IMR-90 (cell line): Measurements from ENCODE around the gene ELMOD3. TPM values are rescaled to one million over a fixed set of nuclear protein-coding genes. Genes with fewer than 3 reads are reported as not detected.

Experiments
- ATAC-seq: fragments of 200-7000 bp; cut with Tn5 transposase; 2 replicates; pipeline ENCODE4 v1.9.1; 2020; ENCODE audit warnings: low read depth, mild to moderate bottlenecking, moderate library complexity
- BruUV-seq: library from RNA; stranded (reverse); fragments of 400-500 nt; replicated peaks from 2 replicates; lab custom pipeline; 2021; lab: Mats Ljungman, UMichigan
- CTCF ChIA-PET: fragments of 300-600 bp; formaldehyde crosslinking; extraction: SDS; loops from one replicate; lab custom pipeline; 2021; ENCODE audit warnings: antibody characterized with exemption; lab: Yijun Ruan, JAX
- POLR2A ChIA-PET: fragments of 300-600 bp; sonication (Branson Sonifier 250); formaldehyde crosslinking; loops from one replicate; lab custom pipeline; 2022; ENCODE audit warnings: antibody characterized with exemption; ENCODE audit not compliant: unreplicated experiment; lab: Charles Lee
- DNase-seq: peaks from one replicate; pipeline ENCODE4 v3.0.0; 2013
- H2AFZ ChIP-seq: replicated peaks from 2 replicates; pipeline ENCODE3; 2013; ENCODE audit warnings: low read length, mild to moderate bottlenecking; ENCODE audit not compliant: poor library complexity
- H2AK5ac ChIP-seq: 2 replicates; pipeline ENCODE4 v1.6.1; 2013; ENCODE audit warnings: low read depth, low read length, inconsistent platforms
- H2AK9ac ChIP-seq: replicated peaks from 2 replicates; pipeline ENCODE3; 2013; ENCODE audit warnings: mild to moderate bottlenecking, low read depth, low read length, moderate library complexity; ENCODE audit not compliant: poor library complexity
- H2BK120ac ChIP-seq: 2 replicates; pipeline ENCODE4 v1.6.1; 2013; ENCODE audit warnings: low read depth, low read length, inconsistent platforms
- H2BK15ac ChIP-seq: 3 replicates; pipeline ENCODE4 v1.6.1; 2013; ENCODE audit warnings: low read depth, low read length, inconsistent platforms
- H2BK20ac ChIP-seq: 2 replicates; pipeline ENCODE4 v1.6.1; 2013; ENCODE audit warnings: low read depth, mild to moderate bottlenecking, inconsistent platforms, low read length, moderate library complexity
- H2BK5ac ChIP-seq: 2 replicates; pipeline ENCODE4 v1.6.1; 2013; ENCODE audit warnings: mild to moderate bottlenecking, low read depth, low read length, inconsistent platforms; ENCODE audit not compliant: poor library complexity, severe bottlenecking
- H3K14ac ChIP-seq: replicated peaks from 2 replicates; pipeline ENCODE4 v1.6.1; 2013; ENCODE audit warnings: low read depth, low read length, inconsistent platforms
- H3K18ac ChIP-seq: 2 replicates; pipeline ENCODE4 v1.6.1; 2013; ENCODE audit warnings: low read depth, low read length, control low read depth
- H3K23ac ChIP-seq: 2 replicates; pipeline ENCODE4 v1.6.1; 2013; ENCODE audit warnings: low read depth, low read length, inconsistent platforms
- H3K27ac ChIP-seq: 2 replicates; pipeline ENCODE4 v1.5.1; 2013; ENCODE audit warnings: mild to moderate bottlenecking, control low read depth, low read length; ENCODE audit not compliant: insufficient read depth
- H3K27me3 ChIP-seq: 2 replicates; pipeline ENCODE4 v1.6.1; 2013; ENCODE audit warnings: low read length; ENCODE audit not compliant: control insufficient read depth, insufficient read depth
- H3K36me3 ChIP-seq: 2 replicates; pipeline ENCODE4 v1.6.1; 2013; ENCODE audit warnings: low read length, mixed read lengths; ENCODE audit not compliant: control insufficient read depth, insufficient read depth
- H3K4ac ChIP-seq: 2 replicates; pipeline ENCODE4 v1.6.1; 2013; ENCODE audit warnings: low read depth, low read length, inconsistent platforms
- H3K4me1 ChIP-seq: 2 replicates; pipeline ENCODE4 v1.6.1; 2013; ENCODE audit warnings: low read length, mixed read lengths; ENCODE audit not compliant: control insufficient read depth, insufficient read depth
- H3K4me2 ChIP-seq: 2 replicates; pipeline ENCODE4 v1.6.1; 2013; ENCODE audit warnings: low read depth, mild to moderate bottlenecking, control low read depth, low read length, moderate library complexity
- H3K4me3 ChIP-seq: 2 replicates; pipeline ENCODE4 v1.5.1; 2013; ENCODE audit warnings: low read depth, mild to moderate bottlenecking, control low read depth, low read length, moderate library complexity; ENCODE audit not compliant: insufficient read depth
- H3K56ac ChIP-seq: 2 replicates; pipeline ENCODE4 v1.6.1; 2013; ENCODE audit warnings: low read length, inconsistent platforms; ENCODE audit not compliant: insufficient read depth; ENCODE audit errors: extremely low read depth
- H3K79me1 ChIP-seq, 2 experiments: 2 replicates each; pipeline ENCODE4 v1.6.1; 2013; ENCODE audit warnings: low read length in 2 of 2, inconsistent platforms in 1 of 2, low read depth in 1 of 2
- H3K9ac ChIP-seq: 2 replicates; pipeline ENCODE4 v1.6.1; 2013; ENCODE audit warnings: low read depth, low read length, control low read depth
- H3K9me1 ChIP-seq: 2 replicates; pipeline ENCODE4 v1.6.1; 2013; ENCODE audit warnings: low read length, inconsistent platforms; ENCODE audit not compliant: insufficient read depth
- H3K9me3 ChIP-seq: 2 replicates; pipeline ENCODE4 v1.6.1; 2013; ENCODE audit warnings: low read length; ENCODE audit not compliant: control insufficient read depth, insufficient read depth
- H4K20me1 ChIP-seq: 2 replicates; pipeline ENCODE4 v1.6.1; 2013; ENCODE audit warnings: low read length, inconsistent platforms; ENCODE audit not compliant: insufficient read depth
- H4K5ac ChIP-seq: 2 replicates; pipeline ENCODE4 v1.6.1; 2013; ENCODE audit warnings: mild to moderate bottlenecking, low read depth, low read length, control low read depth
- H4K8ac ChIP-seq, 2 experiments: 2 replicates each; pipeline ENCODE4 v1.6.1; 2013; ENCODE audit warnings: low read depth in 2 of 2, low read length in 2 of 2, control low read depth in 1 of 2, inconsistent platforms in 1 of 2
- H4K91ac ChIP-seq: 2 replicates; pipeline ENCODE4 v1.6.1; 2013; ENCODE audit warnings: low read depth, low read length, inconsistent platforms; ENCODE audit not compliant: insufficient read depth
- BHLHE40 ChIP-seq: fragments of 150-350 bp; IDR thresholded peaks from 2 replicates; pipeline ENCODE4 v1.6.1; 2016; ENCODE audit warnings: mild to moderate bottlenecking, low read depth, low read length
- CEBPB ChIP-seq: IDR thresholded peaks from 2 replicates; pipeline ENCODE4 v1.6.1; 2012; ENCODE audit warnings: low read depth, low read length, improper control_type of control experiment
- CHD1 ChIP-seq: IDR thresholded peaks from 2 replicates; pipeline ENCODE4 v1.6.1; 2012; ENCODE audit warnings: low read depth, low read length, improper control_type of control experiment
- FOS ChIP-seq: fragments of 150-350 bp; IDR thresholded peaks from 2 replicates; pipeline ENCODE4 v1.6.1; 2016; ENCODE audit warnings: low read depth, low read length
- MAFK ChIP-seq: IDR thresholded peaks from 2 replicates; pipeline ENCODE4 v1.6.1; 2012; ENCODE audit warnings: low read depth, low read length, improper control_type of control experiment
- MAZ ChIP-seq: IDR thresholded peaks from 2 replicates; pipeline ENCODE4 v1.6.1; 2012; ENCODE audit warnings: low read depth, mild to moderate bottlenecking, low read length, improper control_type of control experiment, moderate library complexity, borderline replicate concordance
- MXI1 ChIP-seq: IDR thresholded peaks from 2 replicates; pipeline ENCODE4 v1.6.1; 2012; ENCODE audit warnings: low read depth, mild to moderate bottlenecking, low read length, moderate library complexity, borderline replicate concordance
- NFE2L2 ChIP-seq: fragments of 150-350 bp; IDR thresholded peaks from 2 replicates; pipeline ENCODE4 v1.6.1; 2016; ENCODE audit warnings: low read depth, mild to moderate bottlenecking, low read length
- POLR2A ChIP-seq: IDR thresholded peaks from 2 replicates; pipeline ENCODE4 v1.6.1; 2012; ENCODE audit warnings: mild to moderate bottlenecking, low read depth, low read length
- RAD21 ChIP-seq: IDR thresholded peaks from 2 replicates; pipeline ENCODE4 v1.6.1; 2012; ENCODE audit warnings: low read length, improper control_type of control experiment
- RCOR1 ChIP-seq: IDR thresholded peaks from 2 replicates; pipeline ENCODE4 v1.6.1; 2012; ENCODE audit warnings: mild to moderate bottlenecking, low read length, improper control_type of control experiment; ENCODE audit not compliant: insufficient replicate concordance
- RFX5 ChIP-seq: IDR thresholded peaks from 2 replicates; pipeline ENCODE4 v1.8.0; 2012; ENCODE audit warnings: low read depth, mild to moderate bottlenecking, low read length, moderate library complexity
- SMC3 ChIP-seq: fragments of 150-350 bp; IDR thresholded peaks from 2 replicates; pipeline ENCODE4 v1.6.1; 2016; ENCODE audit warnings: low read depth, mild to moderate bottlenecking, antibody characterized with exemption, low read length, moderate library complexity
- WGBS, 2 experiments: methylation state at CpG; one replicate each; pipeline versions ENCODE4 v1.1.5 to v1.1.7; 2013; ENCODE audit warnings: missing lambda C conversion rate in 2 of 2; ENCODE audit not compliant: insufficient read length in 1 of 2; ENCODE audit errors: extremely low coverage in 2 of 2; 5-methylcytosine and 5-hydroxymethylcytosine counted together
- dilution Hi-C: fragments of 300-500 bp; cut with HindIII; formaldehyde crosslinking; loops from one replicate; pipeline ENCODE4 v1.14.3; 2018; ENCODE audit warnings: low sequenced_read_pairs; ENCODE audit not compliant: unreplicated experiment
- in situ Hi-C: fragments of 300-500 bp; cut with MboI; formaldehyde crosslinking; loops from 3 replicates; pipeline ENCODE4 v1.14.3; 2019; ENCODE audit warnings: low sequenced_read_pairs, inconsistent platforms, mixed read lengths
- intact Hi-C: fragments of 100-400 bp; cut with micrococcal nuclease; formaldehyde crosslinking; loops from 2 replicates; pipeline ENCODE4 v1.10.0; 2022
- polyA plus RNA-seq, 3 experiments: library from polyadenylated mRNA; depleted of rRNA; stranded (reverse); fragments of >200 nt; gene quantifications; 2 replicates each; pipeline ENCODE4 v1.2.3, GENCODE V29; 2012; ENCODE audit warnings: low replicate concordance in 1 of 3
- total RNA-seq: library from RNA; depleted of rRNA; stranded (reverse); fragments of >200 nt; gene quantifications from 2 replicates; pipeline ENCODE4 v1.2.3, GENCODE V29; 2012
- TF ChIP-seq, protein P1 (sequence below): fragments of 150-350 bp; IDR thresholded peaks from 2 replicates; pipeline ENCODE4 v1.6.1; 2016; ENCODE audit warnings: low read depth, mild to moderate bottlenecking, low read length, moderate library complexity, borderline replicate concordance
- TF ChIP-seq, protein P2 (sequence below): fragments of 150-350 bp; IDR thresholded peaks from 2 replicates; pipeline ENCODE4 v1.6.1; 2017; ENCODE audit warnings: mild to moderate bottlenecking, antibody characterized with exemption, low read length, low read depth
- TF ChIP-seq, protein P3 (sequence below): conservative IDR thresholded peaks from 2 replicates; pipeline ENCODE4 v1.5.1; 2012; ENCODE audit warnings: mild to moderate bottlenecking, low read depth, low read length, improper control_type of control experiment

Gene ELMOD3
- total and polyA plus RNA-seq, 2 of the 4 experiments (the other 2 are of a cell fraction): 13.1 to 20.7 TPM

DNA sequence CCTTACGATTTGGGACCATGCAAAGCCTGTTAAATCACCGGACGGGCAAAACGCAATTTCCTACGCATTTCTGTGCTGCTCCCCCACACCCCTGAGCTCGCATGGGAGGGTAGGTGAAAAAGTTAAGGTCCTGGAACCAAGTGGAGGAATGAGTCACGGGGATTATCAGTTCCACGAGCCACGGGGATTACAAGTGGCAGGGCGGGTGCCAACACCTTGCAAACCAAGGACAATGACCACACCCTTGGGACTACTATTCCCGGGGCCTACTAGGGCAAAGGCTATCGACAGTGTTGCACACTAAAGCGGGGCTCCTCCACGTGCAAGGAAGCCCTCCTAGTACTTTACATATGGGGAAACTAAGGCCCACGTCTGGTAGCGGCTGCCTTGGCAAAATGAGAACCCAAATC is 688 bp upstream of the ELMOD3 start:
- Histone ChIP-seq H2BK5ac (peak overlapping the region; percentile 22), H3K9ac (peak overlapping the region; percentile 53), H3K9me3 (no peaks in the 10 kb centered on the region), H2BK20ac (no peak overlapping the region), H3K27ac (peak overlapping the region; percentile 49), H4K8ac (peak overlapping the region; percentile 3 to 72; a peak in 3 of 4 replicates), H3K4me1 (peaks cover 6% of the 10 kb centered on the region), H3K56ac (no peak overlapping the region; the same call in 1 of the 2 replicates), H2BK15ac (no peak overlapping the region), H2AFZ (peak overlapping the region; percentile 89), H3K79me1 (peaks cover 33 to 47% of the 10 kb centered on the region in 2 experiments), H4K5ac (peak overlapping the region; percentile 8), H4K91ac (peak overlapping the region; percentile 9), H3K18ac (no peak overlapping the region), H4K20me1 (no peaks in the 10 kb centered on the region), H3K4me2 (peak overlapping the region; percentile 87), H3K14ac (peak overlapping the region; percentile 36), H2BK120ac (no peak overlapping the region), H2AK5ac (peak overlapping the region; percentile 61; the same call in 1 of the 2 replicates), H3K4me3 (peak overlapping the region; percentile 56), H3K27me3 (no peaks in the 10 kb centered on the region), H3K23ac (peak overlapping the region; percentile 47), H3K4ac (peak overlapping the region; percentile 7), H3K36me3 (peaks cover 33% of the 10 kb centered on the region), H3K9me1 (peaks cover 16% of the 10 kb centered on the region), H2AK9ac (peak overlapping the region; percentile 75)
- POLR2A ChIA-PET: interaction anchor here (0.7 to 1.2 kb wide), 3 partner anchors 10 to 246 kb away, joined by 3 to 6 read pairs (median 3); partner anchors contain the start of gene TGOLN2
- CTCF ChIA-PET: interaction anchor here (1.0 kb wide), 1 partner anchor 21 kb away, joined by 3 read pairs; no protein-coding TSS in a partner anchor
- dilution Hi-C loops (no loop called here), in situ Hi-C loops (no loop called here), intact Hi-C loops (loop anchor here (1.0 to 2.0 kb wide), 3 partner anchors 27 to 196 kb away; partner anchors contain the start of gene TGOLN2)
- 25% methylated on average over 1 of the region's 16 CpGs; no CpG with 5 or more reads in 1 of the 2 experiments for WGBS, 2 experiments
- BruUV-seq: TSS peak; percentile 64
- DNase-seq (peak; percentile 6), ATAC-seq (peak; percentile 5)
- TF ChIP-seq MAZ: no peak
- TF ChIP-seq, protein P1, sequence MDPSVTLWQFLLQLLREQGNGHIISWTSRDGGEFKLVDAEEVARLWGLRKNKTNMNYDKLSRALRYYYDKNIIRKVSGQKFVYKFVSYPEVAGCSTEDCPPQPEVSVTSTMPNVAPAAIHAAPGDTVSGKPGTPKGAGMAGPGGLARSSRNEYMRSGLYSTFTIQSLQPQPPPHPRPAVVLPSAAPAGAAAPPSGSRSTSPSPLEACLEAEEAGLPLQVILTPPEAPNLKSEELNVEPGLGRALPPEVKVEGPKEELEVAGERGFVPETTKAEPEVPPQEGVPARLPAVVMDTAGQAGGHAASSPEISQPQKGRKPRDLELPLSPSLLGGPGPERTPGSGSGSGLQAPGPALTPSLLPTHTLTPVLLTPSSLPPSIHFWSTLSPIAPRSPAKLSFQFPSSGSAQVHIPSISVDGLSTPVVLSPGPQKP: no peak
- TF ChIP-seq NFE2L2: no peak
- no peak for TF ChIP-seq RAD21
- no peak for TF ChIP-seq CEBPB
- TF ChIP-seq POLR2A: no peak
- no peak for TF ChIP-seq MAFK
- TF ChIP-seq, protein P2, sequence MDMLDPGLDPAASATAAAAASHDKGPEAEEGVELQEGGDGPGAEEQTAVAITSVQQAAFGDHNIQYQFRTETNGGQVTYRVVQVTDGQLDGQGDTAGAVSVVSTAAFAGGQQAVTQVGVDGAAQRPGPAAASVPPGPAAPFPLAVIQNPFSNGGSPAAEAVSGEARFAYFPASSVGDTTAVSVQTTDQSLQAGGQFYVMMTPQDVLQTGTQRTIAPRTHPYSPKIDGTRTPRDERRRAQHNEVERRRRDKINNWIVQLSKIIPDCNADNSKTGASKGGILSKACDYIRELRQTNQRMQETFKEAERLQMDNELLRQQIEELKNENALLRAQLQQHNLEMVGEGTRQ: no peak
- TF ChIP-seq FOS: no peak
- no peak for TF ChIP-seq MXI1
- TF ChIP-seq SMC3: no peak
- no peak for TF ChIP-seq RFX5
- TF ChIP-seq BHLHE40: no peak
- TF ChIP-seq, protein P3, sequence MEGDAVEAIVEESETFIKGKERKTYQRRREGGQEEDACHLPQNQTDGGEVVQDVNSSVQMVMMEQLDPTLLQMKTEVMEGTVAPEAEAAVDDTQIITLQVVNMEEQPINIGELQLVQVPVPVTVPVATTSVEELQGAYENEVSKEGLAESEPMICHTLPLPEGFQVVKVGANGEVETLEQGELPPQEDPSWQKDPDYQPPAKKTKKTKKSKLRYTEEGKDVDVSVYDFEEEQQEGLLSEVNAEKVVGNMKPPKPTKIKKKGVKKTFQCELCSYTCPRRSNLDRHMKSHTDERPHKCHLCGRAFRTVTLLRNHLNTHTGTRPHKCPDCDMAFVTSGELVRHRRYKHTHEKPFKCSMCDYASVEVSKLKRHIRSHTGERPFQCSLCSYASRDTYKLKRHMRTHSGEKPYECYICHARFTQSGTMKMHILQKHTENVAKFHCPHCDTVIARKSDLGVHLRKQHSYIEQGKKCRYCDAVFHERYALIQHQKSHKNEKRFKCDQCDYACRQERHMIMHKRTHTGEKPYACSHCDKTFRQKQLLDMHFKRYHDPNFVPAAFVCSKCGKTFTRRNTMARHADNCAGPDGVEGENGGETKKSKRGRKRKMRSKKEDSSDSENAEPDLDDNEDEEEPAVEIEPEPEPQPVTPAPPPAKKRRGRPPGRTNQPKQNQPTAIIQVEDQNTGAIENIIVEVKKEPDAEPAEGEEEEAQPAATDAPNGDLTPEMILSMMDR: no peak
- TF ChIP-seq RCOR1: no peak
- no peak for TF ChIP-seq CHD1
